ENCODE results near the gene MYBPC3. TPM values are rescaled to one million over a fixed set of nuclear protein-coding genes. Genes with fewer than 3 reads are reported as not detected.

The MYBPC3 gene
- total and polyA plus RNA-seq, 10 of the 15 experiments (the other 5 are each of a cell fraction or from before 2014, with no cell fraction given), result 0.03 to 0.08 (median 0.03) TPM; not detected in 7

GRCh38 chr11:47285969-47286770 is 66.3 kb downstream of the MYBPC3 start (continued):
- TF ChIP-seq E2F8 (IDR thresholded peaks at IDR 0.05; ENCODE audit: low read depth, partially characterized antibody) (no peak), ZBED1 (IDR thresholded peaks at IDR 0.05; ENCODE audit: borderline replicate concordance) (no peak)

- H3K9ac ChIP-seq (ENCODE audit: control insufficient read depth, insufficient read depth, low read length), result no peak overlapping the region
- in situ Hi-C loops (cut with MboI), result no loop called here
- H3K27me3 ChIP-seq (replicated peaks in 1 of 2; ENCODE audit: control insufficient read depth in 2 of 2, insufficient read depth in 2 of 2, low read length in 1 of 2), result no peaks in the 10 kb centered on the region
- H3K27ac ChIP-seq (ENCODE audit: control insufficient read depth, insufficient read depth), result no peak overlapping the region
- H3K79me2 ChIP-seq (ENCODE audit: control insufficient read depth, insufficient read depth, low read length), result no peaks in the 10 kb centered on the region
- intact Hi-C loops (cut with micrococcal nuclease; ENCODE audit: unreplicated experiment), result no loop called here
- FAIRE-seq (no peak), ATAC-seq (no peak), DNase-seq (ENCODE audit: low read depth, low spot score) (no peak)
- BruUV-seq (replicated peaks), result TSS peak; percentile 45
- H4K20me1 ChIP-seq (ENCODE audit: control insufficient read depth, insufficient read depth), result no peaks in the 10 kb centered on the region
- H3K9me3 ChIP-seq (replicated peaks; ENCODE audit: control insufficient read depth, insufficient read depth, low read length), result no peaks in the 10 kb centered on the region
- no peaks in the 10 kb centered on the region for H3K4me1 ChIP-seq (ENCODE audit: control insufficient read depth, insufficient read depth, low read length)
- SMC1A ChIA-PET (ENCODE audit: uncharacterized antibody, unreplicated experiment), result no interaction called here
- H3K4me3 ChIP-seq, result no peak overlapping the region
- WGBS (ENCODE audit: insufficient coverage, insufficient replicate concordance, low lambda C conversion rate, missing lambda C conversion rate), result 100% methylated on average over 4 of the region's 4 CpGs
- TF ChIP-seq FOXM1 (IDR thresholded peaks at IDR 0.05; ENCODE audit: low read depth, low read length) (no peak), KDM1A (IDR thresholded peaks at IDR 0.05; ENCODE audit: borderline replicate concordance) (no peak)
- POLR2A ChIA-PET, result no interaction called here
- CTCF ChIA-PET, result no interaction called here
- H3K36me3 ChIP-seq (ENCODE audit: control insufficient read depth in 2 of 2, insufficient read depth in 2 of 2, low read length in 1 of 2), result peaks cover 38 to 47% of the 10 kb centered on the region in 2 experiments
- RAD21 ChIA-PET (ENCODE audit: unreplicated experiment), result no interaction called here
- H2AFZ ChIP-seq (ENCODE audit: control insufficient read depth, low read depth, low read length), result no peak overlapping the region
- no peak overlapping the region for H3K4me2 ChIP-seq (ENCODE audit: control insufficient read depth, insufficient read depth)
Observed at GRCh38 chr11:47284151-47284550, 68.4 kb downstream of the MYBPC3 start.

Data from GM12878 (cell line).